ENCODE results near the gene CTBP1.
A peak's percentile ranks its signal among the peaks of the same experiment; 100 is the strongest.
"Not testable (repeated sequence)": the region's sequence is repeated elsewhere in the genome, so short reads cannot be mapped to it uniquely, and the experiment has no call there.

The CTBP1 gene

DNA sequence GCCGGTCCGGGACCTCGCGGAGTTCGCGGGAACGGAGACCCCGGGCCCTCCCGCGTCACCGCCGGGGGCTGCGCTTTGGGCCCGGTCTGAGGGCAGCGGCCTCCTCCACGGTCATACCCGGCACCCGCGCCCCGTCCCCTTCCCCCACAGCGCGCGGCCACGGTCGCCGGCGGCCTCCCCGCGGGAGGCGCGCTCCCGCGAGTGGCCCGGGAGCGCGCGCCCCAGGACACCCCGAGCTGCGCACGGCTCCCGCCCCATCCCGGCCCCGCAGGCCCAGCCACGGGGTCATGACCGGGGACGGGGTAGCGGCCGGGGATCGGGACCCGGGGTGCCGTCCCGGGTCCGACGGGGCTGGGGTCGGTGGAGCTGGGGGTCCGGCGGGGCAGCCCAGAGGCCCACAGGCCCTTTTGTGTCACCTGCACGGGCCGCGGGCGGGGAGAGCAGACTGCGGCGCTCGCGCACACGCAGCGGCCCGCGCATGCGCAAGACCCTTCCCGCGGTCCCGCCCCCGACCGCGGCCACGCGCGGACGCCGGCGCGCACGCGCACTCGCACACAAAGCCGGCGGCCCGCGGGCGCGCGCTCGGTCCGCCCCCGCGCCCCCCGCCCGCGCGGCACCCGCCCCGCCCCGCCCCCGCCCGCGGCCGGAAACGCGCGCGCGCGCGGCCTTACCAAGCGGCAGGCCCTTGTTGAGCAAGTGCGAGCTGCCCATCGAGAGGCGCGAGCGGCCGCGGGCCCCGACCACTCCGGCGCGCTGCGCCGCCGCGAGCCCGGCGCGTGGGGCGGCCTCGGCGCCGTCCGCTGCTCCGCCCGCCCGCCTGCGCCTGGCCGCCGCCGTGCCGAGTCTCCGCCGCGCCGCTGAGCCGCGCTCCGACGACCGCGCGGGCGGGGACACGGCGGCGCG lies at the start of gene CTBP1:
Gene CTBP1, minus strand, starts transcription at position 886 of the 903 bp plus-strand sequence. CDS start 7,799 bp downstream, outside the sequence.
- DNase-seq (ENCODE audit: low spot score), result peak; percentile 90

DNA sequence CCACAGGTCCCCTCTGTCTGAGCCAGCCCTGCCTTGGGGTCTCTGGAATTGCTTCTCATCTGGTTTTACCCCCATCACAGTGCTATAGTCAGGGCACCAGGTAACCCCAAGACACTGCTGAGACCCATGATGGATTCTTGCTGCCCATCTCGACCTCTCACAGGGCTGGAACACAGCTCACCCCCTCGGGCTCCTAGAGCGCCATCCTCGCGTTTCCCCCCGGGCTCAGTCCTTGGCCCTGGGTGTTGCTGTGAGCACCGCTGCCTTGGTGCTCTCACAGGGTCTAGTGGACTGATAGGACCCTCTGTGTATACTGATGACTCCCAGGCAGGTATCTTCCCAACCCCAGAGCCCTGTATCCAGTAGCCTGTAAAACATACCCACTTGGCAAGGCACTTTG lies 49.5 kb upstream of the CTBP1 start:
- no peak for DNase-seq (ENCODE audit: low spot score)

- no peak for DNase-seq (ENCODE audit: low spot score)
Measured at GRCh38 chr4:1297456-1298325, 48.8 kb upstream of the CTBP1 start.

GRCh38 chr4:1297023-1297395 lies 48.1 kb upstream of the CTBP1 start:
- no peak for DNase-seq (ENCODE audit: low spot score)

DNA sequence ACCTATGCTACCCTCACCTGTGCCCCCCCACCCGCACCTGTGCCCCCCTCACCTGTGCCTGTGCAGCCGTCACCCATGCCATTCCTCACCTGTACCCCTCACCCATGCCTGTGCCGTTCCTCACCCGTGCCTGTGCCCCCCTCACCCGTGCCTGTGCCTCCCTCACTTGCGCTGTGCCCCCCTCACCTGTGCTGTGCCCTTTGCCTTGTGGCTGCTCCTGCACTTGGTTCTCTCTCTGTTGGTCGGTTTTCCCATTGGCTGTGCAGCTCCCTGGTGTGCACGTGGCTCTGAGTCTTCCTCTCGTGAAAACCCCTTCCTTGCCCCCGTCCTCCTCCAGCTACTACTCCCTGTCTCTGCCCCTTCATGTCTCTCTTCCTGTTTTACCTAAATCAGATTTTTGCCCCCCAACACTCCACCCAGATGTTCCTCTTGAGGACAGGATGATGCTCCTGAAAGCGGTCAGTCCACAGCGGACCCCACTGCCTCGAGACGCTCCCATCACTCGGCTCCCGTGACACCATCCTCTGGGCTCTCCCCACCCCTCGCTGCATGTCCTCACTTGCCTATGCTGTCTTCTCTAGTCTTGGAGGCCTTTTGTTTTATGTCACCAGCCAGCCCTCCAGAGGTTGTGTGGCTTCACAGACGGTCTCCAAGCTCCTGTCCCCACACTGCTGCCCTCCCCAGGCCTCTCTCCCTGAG lies 47.5 kb upstream of the CTBP1 start:
- DNase-seq (ENCODE audit: low spot score), result no peak

- no peak for DNase-seq (ENCODE audit: low spot score)
Measured at GRCh38 chr4:1295405-1296055, 46.6 kb upstream of the CTBP1 start.

GRCh38 chr4:1294891-1295290 lies 46.0 kb upstream of the CTBP1 start:
- no peak for DNase-seq (ENCODE audit: low spot score)

GRCh38 chr4:1294424-1294823 lies 45.5 kb upstream of the CTBP1 start:
- no peak for DNase-seq (ENCODE audit: low spot score)

- peak; percentile 75 for DNase-seq (ENCODE audit: low spot score)
Measured at GRCh38 chr4:1293991-1294390, 45.1 kb upstream of the CTBP1 start.

DNA sequence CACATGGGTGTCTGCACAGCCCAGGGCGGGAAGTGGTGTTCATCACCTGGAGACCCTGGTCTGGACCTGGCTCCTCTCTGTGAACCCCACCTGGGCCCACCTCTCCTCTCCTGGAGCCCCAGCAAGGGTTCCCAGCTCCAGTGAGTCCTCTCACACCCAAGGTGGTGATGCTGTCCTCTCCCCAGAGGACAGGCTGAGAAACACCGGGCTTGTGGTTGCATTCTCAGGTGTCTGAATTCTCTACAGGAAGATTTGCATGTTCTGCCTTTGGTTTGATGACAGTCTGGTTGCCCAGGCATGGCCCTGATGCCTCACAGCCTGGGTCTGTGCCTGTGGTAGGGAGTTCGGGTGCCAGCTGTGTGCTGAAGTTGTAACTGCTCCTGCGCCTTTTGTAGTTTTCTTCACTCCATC lies 44.6 kb upstream of the CTBP1 start:
- DNase-seq (ENCODE audit: low spot score), result no peak

DNA sequence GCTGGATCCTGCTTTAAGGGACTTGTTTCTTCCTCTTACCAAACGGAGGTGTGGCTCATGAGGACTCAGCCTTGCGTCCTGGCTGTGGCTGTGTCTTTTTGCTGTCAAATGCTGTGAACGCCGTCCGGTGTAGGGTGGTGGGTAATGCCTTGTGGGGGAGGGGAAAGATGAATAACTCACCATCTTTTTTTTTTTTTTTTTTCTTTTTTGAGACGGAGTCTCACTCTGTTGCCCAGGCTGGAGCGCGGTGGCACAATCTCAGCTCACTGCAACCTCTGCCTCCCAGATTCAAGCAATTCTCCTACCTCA lies 43.7 kb upstream of the CTBP1 start:
- not testable (repeated sequence) for DNase-seq (ENCODE audit: low spot score)

GRCh38 chr4:1291996-1292702 lies 43.2 kb upstream of the CTBP1 start:
- DNase-seq (ENCODE audit: low spot score), result no peak

DNA sequence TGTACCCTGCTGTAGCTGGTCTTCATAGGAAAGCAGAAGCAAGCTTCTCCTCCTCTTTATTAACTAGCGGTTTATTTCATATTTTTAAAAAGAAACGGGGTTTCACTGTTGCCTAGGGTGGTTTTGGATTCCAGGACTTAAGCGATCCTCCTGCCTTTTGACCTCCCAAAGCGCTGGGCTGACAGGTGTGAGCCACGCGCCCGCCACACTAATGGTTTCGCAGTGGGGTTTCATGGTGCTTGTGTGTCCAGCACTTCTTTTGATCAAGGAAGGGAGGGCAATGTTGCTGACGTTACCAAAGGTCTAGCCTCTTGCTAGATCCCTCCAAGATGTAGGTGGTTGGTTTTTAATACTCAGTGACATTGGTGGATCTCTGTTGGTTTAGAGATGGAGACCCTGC lies 42.2 kb upstream of the CTBP1 start:
- no peak for DNase-seq (ENCODE audit: low spot score)

DNA sequence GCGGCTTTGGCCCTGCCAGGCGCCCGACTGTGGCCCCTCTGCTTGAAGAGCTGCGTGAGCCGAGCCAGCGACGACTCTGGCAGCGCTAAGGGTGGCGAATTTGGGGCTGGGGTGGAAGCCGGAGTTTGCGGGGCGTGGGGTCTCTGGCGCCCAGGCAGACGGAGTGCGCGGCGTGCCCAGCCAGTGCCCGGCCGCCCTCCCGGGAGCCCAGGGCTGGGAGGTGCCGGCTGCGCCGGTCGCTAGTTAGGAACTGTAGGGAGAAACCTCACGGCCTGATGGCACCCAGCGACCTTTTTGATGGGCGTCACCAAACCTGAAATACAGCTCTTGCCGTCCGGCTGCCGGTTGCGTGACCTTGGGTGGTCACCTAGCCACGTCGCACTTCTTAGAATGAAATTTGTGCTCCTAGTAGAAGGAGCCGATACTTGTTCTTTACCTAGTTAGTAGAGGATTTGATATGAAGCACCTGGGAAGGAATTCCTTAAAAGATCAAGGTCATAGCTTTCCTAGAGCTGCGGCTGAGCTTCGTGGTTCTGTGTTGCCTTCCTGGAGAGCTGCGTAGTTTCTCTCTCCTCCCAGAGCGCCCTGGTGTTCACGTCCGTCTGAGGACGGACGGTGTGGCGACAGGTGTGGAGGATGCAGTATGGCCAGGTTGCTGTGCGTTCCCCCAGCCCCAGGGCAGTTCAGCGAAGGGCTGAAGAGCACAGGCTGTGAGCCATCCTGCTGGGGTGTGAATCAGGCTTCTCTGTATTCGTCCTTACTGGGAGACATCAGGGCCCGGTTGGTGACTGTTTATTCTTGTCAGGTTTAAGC lies 41.4 kb upstream of the CTBP1 start:
- peak; percentile 41 for DNase-seq (ENCODE audit: low spot score)

DNA sequence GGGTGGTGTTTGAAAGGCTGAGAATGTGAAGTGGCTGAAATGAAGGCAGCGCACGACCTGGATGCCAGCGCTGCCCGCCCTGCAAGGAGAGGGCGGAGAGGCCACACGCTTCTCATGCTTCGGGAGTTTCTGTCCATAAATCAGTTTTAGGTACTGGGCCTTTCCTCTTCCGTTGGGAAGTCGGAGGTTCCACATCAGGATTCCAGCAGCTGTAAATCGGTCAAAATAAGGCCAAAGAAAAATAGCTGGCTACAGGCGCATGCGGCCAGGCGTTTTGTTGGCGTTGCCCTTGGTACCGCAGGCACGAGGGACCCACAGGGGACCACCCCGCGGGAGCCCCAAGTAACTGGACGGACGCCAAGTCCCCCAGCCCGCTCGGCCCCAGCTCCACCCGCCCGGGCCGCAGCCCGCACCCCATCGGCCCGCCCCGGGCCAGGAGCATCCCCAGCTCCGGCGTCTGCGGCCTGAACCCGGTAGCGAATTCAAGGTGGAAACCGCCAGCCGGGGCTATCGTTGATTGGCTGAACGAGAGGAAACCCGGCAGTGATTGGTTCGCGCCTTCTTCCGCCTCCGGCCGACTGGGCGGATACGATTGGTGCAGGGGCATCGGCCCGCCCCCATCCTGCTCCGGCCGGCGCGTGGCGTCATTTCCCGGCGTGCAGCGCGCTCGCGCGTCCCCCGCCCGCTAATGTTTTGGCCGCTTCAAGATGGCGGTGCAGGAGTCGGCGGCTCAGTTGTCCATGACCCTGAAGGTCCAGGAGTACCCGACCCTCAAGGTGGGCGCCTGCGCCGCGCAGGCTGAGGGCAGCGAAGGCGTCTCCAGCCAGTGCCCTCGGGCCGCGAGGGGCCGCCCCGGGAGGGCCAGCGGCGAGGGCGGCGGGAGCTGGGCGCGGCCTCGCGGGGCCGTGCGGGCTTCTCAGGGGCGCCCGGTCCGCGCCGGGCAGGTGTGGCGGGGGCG lies 40.6 kb upstream of the CTBP1 start, which contains the start of gene MAEA:
Gene MAEA, plus strand, starts transcription at position 685 of the 958 bp plus-strand sequence. Its CDS starts 23 bp downstream, at position 708.
- peak; percentile 97 for DNase-seq (ENCODE audit: low spot score)

DNA sequence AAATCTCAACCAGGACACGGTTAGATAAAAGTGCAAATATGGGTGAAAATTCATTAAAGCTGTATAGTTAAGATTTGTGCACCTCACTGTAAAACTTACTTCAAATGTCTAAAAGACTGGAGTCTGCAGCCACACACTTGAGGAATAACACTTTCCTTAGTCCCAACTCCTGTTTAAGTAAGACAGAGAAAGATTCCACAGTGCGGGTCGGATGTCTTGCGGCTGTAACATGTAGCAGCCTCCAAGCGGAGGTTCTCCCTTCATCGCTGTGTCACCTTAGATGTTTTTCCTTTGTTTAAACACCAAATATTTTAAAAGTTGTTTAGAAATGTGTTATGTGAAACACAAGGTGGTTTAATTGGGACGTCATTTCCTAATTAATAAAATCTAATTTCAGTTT lies 39.9 kb upstream of the CTBP1 start:
- no peak for DNase-seq (ENCODE audit: low spot score)

DNA sequence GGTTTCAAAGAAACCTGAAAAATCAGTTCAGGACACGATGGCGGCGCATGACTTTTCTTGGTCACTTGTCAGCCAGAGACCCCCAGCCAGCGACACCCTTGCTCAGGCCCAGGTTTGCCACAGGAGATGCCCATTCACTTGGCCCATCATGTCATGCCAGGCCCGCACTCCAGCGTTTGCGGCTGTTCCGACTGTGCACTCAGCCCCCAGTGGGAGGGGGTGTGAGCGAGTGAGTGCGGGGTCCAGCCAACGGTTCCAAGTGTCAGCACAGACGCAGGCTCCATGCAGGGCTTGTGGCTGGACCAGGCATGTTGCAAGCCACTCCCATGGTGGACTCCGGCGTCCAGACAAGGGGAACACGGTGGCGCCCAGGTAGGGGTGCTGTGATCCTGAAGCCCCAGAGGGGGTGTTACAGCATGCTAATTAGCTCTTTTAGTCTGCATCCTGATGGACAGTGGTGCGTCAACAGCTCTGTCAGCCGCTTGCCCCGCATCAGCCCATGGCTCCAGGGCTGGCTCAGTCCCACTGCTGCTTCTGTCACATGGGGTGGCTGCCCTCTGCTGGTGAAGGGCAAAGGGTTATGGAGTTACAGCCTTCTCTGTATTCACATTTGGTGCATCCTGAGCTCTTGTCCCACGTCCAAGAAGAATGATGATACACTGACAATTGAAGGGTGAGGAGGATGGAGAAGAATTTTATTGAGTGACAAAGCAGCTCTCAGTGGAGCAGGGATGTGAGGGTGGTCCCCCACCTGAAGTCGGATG lies 37.0 kb upstream of the CTBP1 start:
- DNase-seq (ENCODE audit: low spot score), result no peak

GRCh38 chr4:1285151-1285789 lies 36.3 kb upstream of the CTBP1 start:
- DNase-seq (ENCODE audit: low spot score), result no peak

Data from hematopoietic multipotent progenitor cell treated with erythropoietin and hydrocortisone succinate and interleukin-3 and kit ligand, for 15 days (in vitro differentiated cells).